Ishikawa (cell line): ENCODE results near the gene NACA.

Experiments
- CEBPB ChIP-seq: IDR thresholded peaks from 2 replicates; pipeline ENCODE4 v1.6.1; 2012
- CREB1 ChIP-seq: IDR thresholded peaks from 2 replicates; pipeline ENCODE4 v1.6.1; 2012; ENCODE audit warnings: low read depth
- EGR1 ChIP-seq: IDR thresholded peaks from 2 replicates; pipeline ENCODE4 v1.6.1; 2012
- EP300 ChIP-seq: IDR thresholded peaks from 2 replicates; pipeline ENCODE4 v1.6.1; 2012; ENCODE audit warnings: borderline replicate concordance
- FOXM1 ChIP-seq: IDR thresholded peaks from 2 replicates; pipeline ENCODE4 v1.6.1; 2012; ENCODE audit warnings: low read depth, borderline replicate concordance
- NFIC ChIP-seq: IDR thresholded peaks from 2 replicates; pipeline ENCODE4 v1.6.1; 2012
- RAD21 ChIP-seq: IDR thresholded peaks from 2 replicates; pipeline ENCODE4 v1.6.1; 2012; ENCODE audit warnings: low read depth
- TAF1 ChIP-seq: IDR thresholded peaks from 2 replicates; pipeline ENCODE4 v1.6.1; 2012; ENCODE audit warnings: low read depth, mild to moderate bottlenecking
- TCF12 ChIP-seq: IDR thresholded peaks from 2 replicates; pipeline ENCODE4 v1.6.1; 2012; ENCODE audit warnings: low read depth
- TEAD4 ChIP-seq: IDR thresholded peaks from 2 replicates; pipeline ENCODE4 v1.6.1; 2012
- YY1 ChIP-seq: IDR thresholded peaks from 2 replicates; pipeline ENCODE4 v1.6.1; 2012; ENCODE audit warnings: low read depth
- ZBTB7A ChIP-seq: IDR thresholded peaks from 2 replicates; pipeline ENCODE4 v1.6.1; 2012; ENCODE audit warnings: low read depth
- TF ChIP-seq, protein P1 (sequence below): IDR thresholded peaks from 2 replicates; pipeline ENCODE4 v1.6.1; 2012; ENCODE audit warnings: low read depth, mild to moderate bottlenecking
- TF ChIP-seq, protein P2 (sequence below): IDR thresholded peaks from 2 replicates; pipeline ENCODE4 v1.6.1; 2012
- TF ChIP-seq, protein P3 (sequence below): IDR thresholded peaks from 2 replicates; pipeline ENCODE4 v1.6.1; 2012

The NACA gene

DNA sequence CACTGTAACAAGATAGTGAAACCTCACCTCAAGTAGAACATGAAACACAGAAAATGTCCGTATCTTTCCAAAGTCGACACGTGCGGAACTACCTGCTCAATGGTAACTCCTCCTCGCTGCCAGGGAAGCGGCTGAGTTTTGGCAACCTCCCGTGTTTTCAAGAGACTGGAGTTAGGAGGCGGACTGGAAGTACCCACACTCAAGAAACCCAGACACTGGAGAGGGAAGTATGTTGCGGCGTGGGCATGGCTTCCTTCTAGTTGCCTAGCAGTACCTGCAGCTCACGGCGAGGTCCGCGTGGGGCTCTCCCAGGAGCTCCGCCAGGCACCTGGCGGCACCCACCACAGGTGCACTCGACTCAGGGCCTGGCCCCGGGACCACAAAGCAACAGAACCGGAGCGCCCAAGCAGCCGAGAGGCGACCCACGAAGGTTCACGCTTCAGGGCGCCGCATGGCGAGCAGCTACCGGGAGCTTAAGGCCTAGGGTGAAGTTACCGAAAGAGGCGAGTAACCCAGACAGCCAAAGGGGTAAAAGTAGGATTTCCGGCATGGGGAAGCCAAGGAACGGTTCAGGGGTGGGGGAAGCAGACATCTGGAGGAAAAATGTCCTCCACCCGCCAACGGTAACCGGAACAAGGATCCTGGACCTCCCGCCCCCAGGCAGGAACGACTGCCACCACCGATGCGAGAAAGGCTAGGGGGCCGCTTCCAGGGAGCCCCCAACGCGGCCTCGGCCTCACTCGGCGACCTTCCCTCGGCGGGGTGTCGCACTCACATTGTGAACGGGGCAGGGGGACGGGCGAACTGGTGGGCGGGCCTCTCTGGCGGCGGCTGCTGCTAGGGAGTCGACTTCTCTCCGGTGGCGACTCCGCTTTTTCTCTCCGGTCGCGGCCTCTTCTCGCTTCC lies 37.6 kb downstream of the NACA start:
- TF ChIP-seq EGR1: no peak
- TF ChIP-seq TAF1: no peak
- TF ChIP-seq CEBPB: peak; percentile 20; the same call in 1 of the 2 replicates
- no peak; the same call in 1 of the 2 replicates for TF ChIP-seq EP300
- peak; percentile 35; the same call in 1 of the 2 replicates for TF ChIP-seq ZBTB7A
- TF ChIP-seq, protein P1, sequence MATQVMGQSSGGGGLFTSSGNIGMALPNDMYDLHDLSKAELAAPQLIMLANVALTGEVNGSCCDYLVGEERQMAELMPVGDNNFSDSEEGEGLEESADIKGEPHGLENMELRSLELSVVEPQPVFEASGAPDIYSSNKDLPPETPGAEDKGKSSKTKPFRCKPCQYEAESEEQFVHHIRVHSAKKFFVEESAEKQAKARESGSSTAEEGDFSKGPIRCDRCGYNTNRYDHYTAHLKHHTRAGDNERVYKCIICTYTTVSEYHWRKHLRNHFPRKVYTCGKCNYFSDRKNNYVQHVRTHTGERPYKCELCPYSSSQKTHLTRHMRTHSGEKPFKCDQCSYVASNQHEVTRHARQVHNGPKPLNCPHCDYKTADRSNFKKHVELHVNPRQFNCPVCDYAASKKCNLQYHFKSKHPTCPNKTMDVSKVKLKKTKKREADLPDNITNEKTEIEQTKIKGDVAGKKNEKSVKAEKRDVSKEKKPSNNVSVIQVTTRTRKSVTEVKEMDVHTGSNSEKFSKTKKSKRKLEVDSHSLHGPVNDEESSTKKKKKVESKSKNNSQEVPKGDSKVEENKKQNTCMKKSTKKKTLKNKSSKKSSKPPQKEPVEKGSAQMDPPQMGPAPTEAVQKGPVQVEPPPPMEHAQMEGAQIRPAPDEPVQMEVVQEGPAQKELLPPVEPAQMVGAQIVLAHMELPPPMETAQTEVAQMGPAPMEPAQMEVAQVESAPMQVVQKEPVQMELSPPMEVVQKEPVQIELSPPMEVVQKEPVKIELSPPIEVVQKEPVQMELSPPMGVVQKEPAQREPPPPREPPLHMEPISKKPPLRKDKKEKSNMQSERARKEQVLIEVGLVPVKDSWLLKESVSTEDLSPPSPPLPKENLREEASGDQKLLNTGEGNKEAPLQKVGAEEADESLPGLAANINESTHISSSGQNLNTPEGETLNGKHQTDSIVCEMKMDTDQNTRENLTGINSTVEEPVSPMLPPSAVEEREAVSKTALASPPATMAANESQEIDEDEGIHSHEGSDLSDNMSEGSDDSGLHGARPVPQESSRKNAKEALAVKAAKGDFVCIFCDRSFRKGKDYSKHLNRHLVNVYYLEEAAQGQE: 0 out of 2 replicates have a peak, but pooled peaks have one; percentile 14
- no peak for TF ChIP-seq NFIC
- TF ChIP-seq, protein P2, sequence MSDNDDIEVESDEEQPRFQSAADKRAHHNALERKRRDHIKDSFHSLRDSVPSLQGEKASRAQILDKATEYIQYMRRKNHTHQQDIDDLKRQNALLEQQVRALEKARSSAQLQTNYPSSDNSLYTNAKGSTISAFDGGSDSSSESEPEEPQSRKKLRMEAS: peak; percentile 73

DNA sequence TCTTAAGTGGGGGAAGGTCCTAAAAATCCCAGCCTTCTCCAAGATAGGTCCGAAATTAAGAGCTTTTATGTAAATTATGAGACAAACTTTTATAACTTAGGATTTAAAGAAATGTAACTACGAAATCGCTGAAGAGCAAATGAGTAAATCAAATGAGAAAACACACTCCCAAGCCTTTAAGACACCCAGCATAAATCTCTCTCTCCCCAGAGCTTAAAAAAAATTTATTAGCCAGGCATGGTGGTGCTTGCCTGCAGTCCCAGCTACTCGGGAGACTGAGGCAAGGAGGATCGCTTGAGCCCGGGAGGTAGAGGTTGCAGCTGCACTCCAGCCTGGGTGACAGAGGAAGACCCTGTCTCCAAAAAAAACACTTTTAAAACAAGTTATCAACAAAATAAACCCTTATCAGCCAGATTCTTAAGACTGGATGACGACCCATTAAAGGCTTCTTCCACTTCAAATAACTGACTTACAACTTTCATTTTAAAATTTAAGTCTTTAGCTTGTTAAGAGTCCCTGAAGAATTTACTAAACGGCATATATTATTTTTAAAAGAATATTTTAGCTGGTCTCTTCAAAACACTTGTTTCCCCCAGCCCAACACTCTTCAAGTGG lies 40.2 kb downstream of the NACA start:
- TF ChIP-seq ZBTB7A (no peak), EP300 (no peak), TCF12 (no peak), EGR1 (no peak), RAD21 (no peak), CEBPB (no peak), TEAD4 (no peak), TAF1 (no peak)
- TF ChIP-seq, protein P2: no peak
- TF ChIP-seq, protein P3, sequence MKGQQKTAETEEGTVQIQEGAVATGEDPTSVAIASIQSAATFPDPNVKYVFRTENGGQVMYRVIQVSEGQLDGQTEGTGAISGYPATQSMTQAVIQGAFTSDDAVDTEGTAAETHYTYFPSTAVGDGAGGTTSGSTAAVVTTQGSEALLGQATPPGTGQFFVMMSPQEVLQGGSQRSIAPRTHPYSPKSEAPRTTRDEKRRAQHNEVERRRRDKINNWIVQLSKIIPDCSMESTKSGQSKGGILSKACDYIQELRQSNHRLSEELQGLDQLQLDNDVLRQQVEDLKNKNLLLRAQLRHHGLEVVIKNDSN: no peak
- TF ChIP-seq, protein P1: no peak

DNA sequence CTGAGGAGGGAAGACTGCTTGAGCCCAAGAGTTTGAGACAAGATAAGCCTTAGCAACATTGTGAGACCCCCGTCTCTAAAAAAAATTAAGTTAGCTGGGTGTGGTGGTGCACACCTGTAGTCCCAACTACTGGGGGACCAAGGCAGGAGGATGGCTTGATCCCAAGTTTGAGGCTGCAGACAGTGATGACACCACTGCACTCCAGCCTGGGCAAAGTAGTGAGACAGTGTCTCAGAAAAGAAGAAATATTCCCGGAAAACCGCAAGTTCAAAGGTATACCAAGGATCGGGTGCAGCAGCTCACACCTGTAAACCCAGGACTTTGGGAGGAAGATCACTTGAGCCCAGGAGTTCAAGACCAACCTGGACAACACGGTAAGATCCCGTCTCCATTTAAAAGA lies 42.8 kb downstream of the NACA start:
- TF ChIP-seq FOXM1: no peak
- no peak for TF ChIP-seq TEAD4
- TF ChIP-seq TAF1: no peak
- TF ChIP-seq, protein P1: no peak
- TF ChIP-seq, protein P2: no peak
- TF ChIP-seq CREB1: no peak
- no peak for TF ChIP-seq TCF12
- TF ChIP-seq EGR1: no peak
- no peak for TF ChIP-seq ZBTB7A
- no peak for TF ChIP-seq YY1
- TF ChIP-seq NFIC: no peak

DNA sequence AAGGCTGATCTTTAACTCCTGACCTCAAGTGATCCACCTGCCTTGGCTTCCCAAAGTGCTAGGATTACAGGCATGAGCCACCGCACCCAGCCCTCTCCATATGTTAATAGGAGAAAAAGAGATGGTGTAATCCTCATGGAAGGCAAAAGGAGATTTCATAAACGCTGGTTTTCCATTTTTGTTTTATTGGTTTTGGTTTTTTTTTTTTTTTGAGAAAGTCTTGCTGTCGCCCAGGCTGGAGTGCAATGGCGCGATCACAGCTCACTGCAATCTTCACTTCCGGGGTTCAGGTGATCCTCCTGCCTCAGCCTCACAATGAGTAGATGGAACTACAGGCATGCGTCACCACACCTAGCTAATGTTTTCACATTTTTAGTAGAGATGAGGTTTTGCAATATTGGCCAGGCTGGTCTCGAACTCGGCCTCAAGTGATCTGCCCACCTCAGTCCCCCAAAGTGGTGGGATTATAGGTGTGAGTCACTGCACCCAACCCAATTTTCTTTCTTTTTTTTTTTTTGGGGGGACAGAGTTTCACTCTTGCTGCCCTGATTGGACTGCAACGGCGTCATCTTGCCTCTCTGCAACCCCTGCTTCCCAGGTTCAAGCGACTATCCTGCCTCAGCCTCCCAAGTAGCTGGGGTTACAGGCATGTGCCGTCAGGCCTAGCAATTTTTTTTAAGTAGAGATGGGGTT lies 45.1 kb downstream of the NACA start:
- TF ChIP-seq, protein P1: no peak
- TF ChIP-seq CREB1 (no peak), RAD21 (no peak), EP300 (no peak), TAF1 (no peak), EGR1 (no peak), TCF12 (no peak), TEAD4 (no peak), ZBTB7A (no peak)
- TF ChIP-seq, protein P3: no peak
